ENCODE measurements around the gene NETO2. TPM values are rescaled to one million over a fixed set of nuclear protein-coding genes. Genes with fewer than 3 reads are reported as not detected.
"Not testable (repeated sequence)": the region's sequence is repeated elsewhere in the genome, so short reads cannot be mapped to it uniquely, and the experiment has no call there.

NETO2 gene
- total RNA-seq, 1 donor from 2014 or later, result 2.0 TPM

DNA sequence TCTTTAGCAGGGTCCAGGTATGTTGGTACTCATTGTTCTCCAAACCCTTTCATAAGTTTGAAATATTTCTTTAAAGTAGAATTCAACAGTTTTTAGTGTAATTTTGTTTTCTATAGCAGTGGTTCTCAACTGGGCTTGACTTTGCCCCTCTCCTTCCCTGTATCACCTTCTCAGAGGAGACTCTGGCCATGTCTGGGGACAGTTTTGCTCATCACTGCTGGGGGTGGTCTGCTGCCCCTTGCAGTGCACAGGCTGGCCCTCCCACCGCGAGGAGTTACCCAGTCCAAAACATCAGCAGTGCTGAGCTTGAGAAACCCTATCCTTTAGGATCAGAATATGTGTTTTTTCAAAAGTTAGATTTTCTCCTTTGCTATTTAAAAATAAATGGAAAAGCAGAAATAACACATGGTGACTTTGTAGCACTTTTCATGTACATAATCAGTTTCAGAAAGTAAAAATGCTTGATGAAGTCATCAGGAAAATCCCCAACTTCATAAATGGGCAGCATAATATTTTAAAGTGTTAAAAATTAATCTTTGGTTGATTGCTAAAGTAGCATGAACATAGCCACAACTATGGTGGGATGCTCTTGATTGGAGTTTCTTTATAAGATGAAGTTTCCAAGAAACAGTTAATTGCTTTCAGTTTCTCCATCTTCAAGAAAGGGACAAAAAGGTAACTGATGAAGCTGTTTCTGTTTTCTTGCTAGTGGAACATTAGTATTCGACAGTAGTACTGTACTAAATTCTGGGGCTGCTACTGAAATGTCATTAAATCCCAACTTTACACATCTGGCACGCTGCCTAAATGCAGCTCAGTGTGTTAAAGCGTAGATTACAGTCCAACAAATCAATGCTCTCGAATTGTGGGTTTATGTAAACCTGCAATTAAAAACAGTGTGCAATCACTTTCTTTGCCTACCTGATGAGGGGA, 70.3 kb downstream of the NETO2 start:
- ATAC-seq (ENCODE audit: poor library complexity), result no peak
- DNase-seq, result no peak
- intact Hi-C loops (cut with DNase I), result no loop called here

DNA sequence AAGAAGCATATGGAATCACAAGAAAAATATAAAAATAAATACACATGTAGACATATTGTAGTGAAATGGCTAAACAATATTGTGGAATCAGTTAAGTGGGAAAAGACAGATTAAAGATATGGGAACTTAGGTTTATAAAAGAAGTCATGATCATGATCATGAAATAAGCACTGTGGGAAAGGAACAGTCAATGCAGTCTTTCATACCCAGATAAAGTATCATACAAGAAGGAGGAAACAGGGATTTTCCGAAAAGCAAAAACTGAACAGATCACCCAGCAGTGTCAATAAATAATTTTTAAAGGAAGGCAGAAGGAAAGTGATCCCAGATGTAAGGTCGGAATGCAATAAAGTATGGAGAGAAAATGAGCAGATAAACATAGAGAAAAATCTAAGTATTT, 71.6 kb downstream of the NETO2 start:
- DNase-seq (no peak), ATAC-seq (ENCODE audit: poor library complexity) (no peak)
- intact Hi-C loops (cut with DNase I), result no loop called here

DNA sequence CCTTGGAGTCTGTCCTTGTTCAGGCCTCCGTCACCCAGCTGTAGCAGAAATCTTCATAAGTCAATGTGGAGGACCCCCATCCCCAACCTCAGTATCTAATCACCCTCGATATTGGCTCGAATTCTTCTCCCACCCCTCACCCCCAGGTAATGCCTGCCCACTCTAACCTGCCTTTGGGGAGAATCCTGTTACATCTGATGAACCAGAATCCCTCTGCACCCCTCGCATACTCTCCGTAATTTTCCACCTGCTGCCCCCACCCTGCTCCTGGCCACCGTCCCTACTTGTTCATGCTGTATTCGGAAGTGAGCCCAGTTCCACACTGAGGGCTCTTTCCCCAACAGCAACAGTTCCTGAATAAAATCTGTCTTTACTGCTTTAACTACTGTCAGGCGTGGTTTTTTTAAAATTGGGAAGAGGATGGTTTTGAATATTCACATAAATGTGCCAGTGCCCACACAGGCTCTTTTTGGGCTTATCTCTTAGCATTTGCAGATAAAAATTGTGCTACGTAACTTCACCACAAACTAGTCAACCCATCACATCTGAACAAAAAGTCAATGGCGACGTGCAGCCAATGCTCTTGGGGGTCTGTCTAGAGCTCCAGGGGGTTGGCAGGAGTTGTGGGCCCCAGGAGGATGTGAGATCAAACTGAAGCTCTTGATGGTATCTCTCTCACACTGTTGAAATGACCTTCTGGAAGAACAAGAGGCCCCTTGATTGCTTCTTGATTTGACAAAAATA, 73.7 kb downstream of the NETO2 start:
- no peak for ATAC-seq (ENCODE audit: poor library complexity)
- intact Hi-C loops (cut with DNase I), result no loop called here
- no peak for DNase-seq

GRCh38 chr16:47069313-47069712, 74.4 kb downstream of the NETO2 start:
- no peak for DNase-seq
- no peak for ATAC-seq (ENCODE audit: poor library complexity)
- intact Hi-C loops (cut with DNase I), result no loop called here

- DNase-seq (no peak), ATAC-seq (ENCODE audit: poor library complexity) (no peak)
- intact Hi-C loops (cut with DNase I), result no loop called here
Observed at GRCh38 chr16:47067203-47067602, 76.5 kb downstream of the NETO2 start.

GRCh38 chr16:47065766-47066688, 77.7 kb downstream of the NETO2 start:
- DNase-seq, result no peak
- intact Hi-C loops (cut with DNase I), result no loop called here
- no peak for ATAC-seq (ENCODE audit: poor library complexity)

DNA sequence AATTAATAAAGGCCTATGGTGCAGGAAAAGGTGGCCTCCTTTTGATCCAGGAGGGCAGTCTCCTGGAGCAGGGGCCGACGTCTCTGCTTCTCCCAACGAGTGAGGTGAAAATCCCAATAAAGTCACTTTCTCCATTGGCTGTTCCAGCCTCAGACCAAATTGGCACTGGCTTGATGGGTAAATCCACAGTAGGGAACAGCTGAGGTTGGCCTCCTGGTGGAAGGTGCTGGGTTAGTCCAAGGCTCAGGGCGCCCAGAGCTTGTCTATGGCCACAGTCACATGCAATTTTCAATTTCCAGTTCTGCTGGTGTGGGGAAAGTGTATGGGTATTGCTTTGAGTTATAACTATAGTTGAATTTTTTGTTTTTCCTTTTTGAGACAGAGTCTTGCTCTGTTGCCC, 79.0 kb downstream of the NETO2 start:
- ATAC-seq (ENCODE audit: poor library complexity) (no peak), DNase-seq (no peak)
- intact Hi-C loops (cut with DNase I), result no loop called here

DNA sequence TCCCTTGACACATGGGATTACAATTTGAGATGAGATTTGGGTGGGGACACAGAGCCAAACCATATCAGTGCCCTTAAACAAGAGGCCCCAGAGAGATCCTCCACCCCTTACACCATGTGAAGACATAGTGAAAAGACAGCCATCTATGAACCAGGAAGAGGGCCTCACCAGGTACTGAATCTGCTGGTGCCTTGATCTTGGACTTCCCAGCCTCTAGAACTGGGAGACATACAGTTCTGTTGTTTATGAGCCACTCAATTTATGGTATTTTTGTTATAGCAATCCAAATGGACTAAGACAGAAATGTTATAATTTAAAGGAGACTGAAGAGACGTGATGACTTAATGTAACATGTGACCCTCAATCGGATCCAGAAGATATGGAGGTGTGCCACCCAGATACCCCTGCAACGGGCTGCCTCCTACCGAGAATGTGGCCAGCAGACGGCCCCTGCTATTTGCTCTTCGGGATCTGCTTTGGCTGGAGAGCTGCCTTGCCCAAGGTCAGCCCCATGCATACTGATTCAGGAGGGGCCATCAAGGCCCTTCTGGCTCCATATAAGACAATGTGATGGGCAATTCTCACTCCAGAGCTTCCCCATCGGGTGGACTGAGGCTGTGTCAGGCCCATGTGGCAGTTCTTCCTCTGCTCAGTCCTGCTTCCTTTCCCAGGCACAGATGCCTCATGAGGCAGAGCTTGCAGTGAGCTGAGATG, 80.6 kb downstream of the NETO2 start:
- no peak for ATAC-seq (ENCODE audit: poor library complexity)
- DNase-seq, result no peak
- intact Hi-C loops (cut with DNase I), result no loop called here

DNA sequence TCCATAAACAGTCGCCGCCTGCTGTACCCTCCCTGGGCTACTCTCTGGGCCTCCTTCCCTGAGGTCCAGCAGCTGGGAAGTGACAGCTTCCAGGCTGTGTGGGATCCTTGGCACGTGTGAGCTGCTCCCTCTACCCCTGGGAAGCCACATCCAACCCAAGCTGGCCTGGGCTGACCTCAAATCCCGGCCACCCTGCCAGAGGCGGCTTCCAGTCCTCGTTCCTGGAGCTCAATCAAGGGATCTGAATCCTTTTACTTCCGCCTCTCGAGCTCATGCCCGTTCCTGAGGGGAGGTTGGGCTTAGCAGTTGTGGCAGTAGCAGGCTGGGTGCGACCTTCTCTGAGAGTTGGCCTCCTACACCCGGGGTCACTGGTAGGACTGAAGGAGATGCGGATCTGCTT, 82.5 kb downstream of the NETO2 start:
- ATAC-seq (ENCODE audit: poor library complexity) (no peak), DNase-seq (no peak)
- intact Hi-C loops (cut with DNase I), result no loop called here

DNA sequence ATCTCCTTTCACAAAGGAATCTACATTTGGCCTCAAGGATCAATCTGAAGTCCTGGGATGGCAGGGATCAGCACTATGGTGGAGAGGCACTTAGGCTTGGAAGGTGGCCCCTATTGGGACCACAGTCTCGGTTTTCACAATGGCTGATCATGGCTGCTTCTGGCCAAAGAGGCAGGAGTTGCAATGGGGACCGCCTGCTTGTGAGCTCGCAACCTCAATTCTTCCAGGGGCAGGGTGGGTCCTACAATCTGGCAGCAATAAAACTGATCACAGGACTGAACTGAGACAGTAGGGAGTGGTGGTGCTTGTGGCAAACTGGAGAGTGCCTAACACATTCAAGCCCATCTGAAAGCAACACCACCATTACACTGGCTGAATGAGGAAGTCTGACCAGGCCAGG, 83.1 kb downstream of the NETO2 start:
- DNase-seq (no peak), ATAC-seq (ENCODE audit: poor library complexity) (no peak)
- intact Hi-C loops (cut with DNase I), result no loop called here

- intact Hi-C loops (cut with DNase I), result no loop called here
- ATAC-seq (ENCODE audit: poor library complexity) (no peak), DNase-seq (no peak)
Observed at GRCh38 chr16:47059991-47060390, 83.8 kb downstream of the NETO2 start.

DNA sequence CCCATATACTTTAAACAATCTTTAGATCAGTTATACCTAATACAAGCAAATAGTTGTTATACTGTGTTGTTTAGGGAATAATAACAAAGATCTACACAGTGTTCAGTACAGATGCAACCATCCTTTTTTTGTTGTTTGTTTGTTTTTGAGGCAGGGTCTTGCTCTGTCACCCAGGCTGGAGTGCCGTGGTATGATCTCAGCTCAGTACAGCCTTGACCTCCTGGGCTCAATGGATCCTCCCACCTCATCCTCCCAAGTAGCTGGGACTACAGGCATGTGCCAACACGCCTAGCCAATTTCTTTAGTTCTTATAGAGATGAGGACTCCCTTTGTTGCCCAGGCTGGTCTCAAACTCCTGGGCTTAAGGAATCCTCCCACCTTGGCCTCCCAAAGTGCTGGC, 84.6 kb downstream of the NETO2 start:
- DNase-seq; ATAC-seq (ENCODE audit: poor library complexity); intact Hi-C loops (cut with DNase I): not testable (repeated sequence)

- intact Hi-C loops (cut with DNase I), result no loop called here
- ATAC-seq (ENCODE audit: poor library complexity), result peak; percentile 39
- no peak for DNase-seq
Observed at GRCh38 chr16:47058295-47059086, 85.3 kb downstream of the NETO2 start.

DNA sequence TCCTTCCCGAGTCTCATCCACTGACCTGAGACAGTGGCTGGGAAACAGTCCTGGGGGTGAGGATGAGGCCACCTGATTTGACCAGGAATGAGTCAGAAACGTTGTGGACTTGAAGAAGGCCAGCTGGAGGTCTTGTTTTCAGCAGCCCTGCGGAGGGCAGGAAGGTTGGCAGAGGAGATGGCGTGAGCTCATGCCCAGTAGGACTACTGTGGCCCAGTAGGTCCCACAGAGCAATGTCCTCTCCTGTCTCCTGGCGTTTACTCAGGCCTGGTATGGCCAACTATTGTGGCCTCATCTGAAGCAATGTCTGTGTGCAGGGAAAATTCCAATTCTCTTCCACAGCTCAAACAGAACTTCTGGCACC, 86.1 kb downstream of the NETO2 start:
- intact Hi-C loops (cut with DNase I), result no loop called here
- DNase-seq (no peak), ATAC-seq (ENCODE audit: poor library complexity) (no peak)

- intact Hi-C loops (cut with DNase I), result no loop called here
- ATAC-seq (ENCODE audit: poor library complexity) (no peak), DNase-seq (no peak)
Observed at GRCh38 chr16:47056688-47057629, 86.8 kb downstream of the NETO2 start.

GRCh38 chr16:47056061-47056460, 87.7 kb downstream of the NETO2 start:
- intact Hi-C loops (cut with DNase I); ATAC-seq (ENCODE audit: poor library complexity); DNase-seq: not testable (repeated sequence)

Measured in Right ventricle myocardium superior (tissue), 1 donor.